K562 (cell line): ENCODE measurements around the gene IFRD1. TPM values are rescaled to one million over a fixed set of nuclear protein-coding genes. Genes with fewer than 3 reads are reported as not detected.

Source experiments
- BACH1 ChIP-seq: fragments of 200-800 bp; sonication (Bioruptor generic); IDR thresholded peaks from 2 replicates; pipeline ENCODE4 v1.6.1; 2016; ENCODE audit warnings: missing genetic modification characterization, missing compliant biosample characterization
- BCL6 ChIP-seq: fragments of 250-450 bp; sonication (Bioruptor Pico); IDR thresholded peaks from 2 replicates; pipeline ENCODE4 v1.4.0; 2020
- BMI1 ChIP-seq: fragments of 150-350 bp; IDR thresholded peaks from 2 replicates; pipeline ENCODE4 v1.6.1; 2014; ENCODE audit warnings: low read length
- CBX1 ChIP-seq: sonication (generic); IDR thresholded peaks from 2 replicates; pipeline ENCODE4 v1.6.1; 2016; ENCODE audit warnings: antibody characterized with exemption, low read depth, mild to moderate bottlenecking
- KAT2B ChIP-seq: IDR thresholded peaks from one replicate; pipeline ENCODE4 v1.6.1; 2012; ENCODE audit warnings: low read depth, mild to moderate bottlenecking, control low read depth, inconsistent platforms, low read length, moderate library complexity
- KLF16 ChIP-seq: IDR thresholded peaks from 2 replicates; pipeline ENCODE4 v1.6.1; 2016; ENCODE audit warnings: antibody characterized with exemption
- LCOR ChIP-seq: sonication (generic); formaldehyde crosslinking; IDR thresholded peaks from 2 replicates; pipeline ENCODE4 v1.8.0; 2022; ENCODE audit warnings: mild to moderate bottlenecking, missing genetic modification reagents
- MYBL2 ChIP-seq, 2 experiments: fragments of 450-650 bp in 1 of 2; sonication (generic) in 1 of 2; formaldehyde crosslinking in 1 of 2; IDR thresholded peaks; 2 replicates each; pipeline versions ENCODE4 v1.6.1 to v1.8.1; 2017 to 2022; ENCODE audit warnings: borderline replicate concordance in 1 of 2, inconsistent platforms in 1 of 2, low read depth in 1 of 2, mild to moderate bottlenecking in 1 of 2, missing genetic modification reagents in 1 of 2, moderate library complexity in 1 of 2
- NCOA4 ChIP-seq: fragments of 450-650 bp; IDR thresholded peaks from 2 replicates; pipeline ENCODE4 v1.6.1; 2018; ENCODE audit warnings: mild to moderate bottlenecking; ENCODE audit not compliant: partially characterized antibody
- NCOA6 ChIP-seq: fragments of 450-650 bp; IDR thresholded peaks from 2 replicates; pipeline ENCODE4 v1.6.1; 2017; ENCODE audit warnings: mild to moderate bottlenecking
- OTX1 ChIP-seq: fragments of 450-650 bp; formaldehyde crosslinking; IDR thresholded peaks from 2 replicates; pipeline ENCODE4 v1.4.0; 2022; ENCODE audit warnings: mild to moderate bottlenecking
- PTTG1 ChIP-seq: fragments of 450-650 bp; IDR thresholded peaks from 2 replicates; pipeline ENCODE4 v1.6.1; 2016; ENCODE audit warnings: low read depth, mild to moderate bottlenecking, missing genetic modification characterization, missing compliant biosample characterization
- RCOR1 ChIP-seq, 2 experiments: IDR thresholded peaks; 2 replicates each; pipeline ENCODE4 v1.6.1; 2012; ENCODE audit warnings: low read depth in 2 of 2, low read length in 2 of 2, borderline replicate concordance in 1 of 2, improper control_type of control experiment in 1 of 2
- RNF2 ChIP-seq: sonication (generic); IDR thresholded peaks from 2 replicates; pipeline ENCODE4 v1.6.1; 2016
- TAL1 ChIP-seq: fragments of 450-650 bp; IDR thresholded peaks from 2 replicates; pipeline ENCODE4 v1.6.1; 2016; ENCODE audit warnings: mild to moderate bottlenecking
- ZFP30 ChIP-seq: fragments of 250-450 bp; sonication (Bioruptor Pico); IDR thresholded peaks from 2 replicates; pipeline ENCODE4 v1.8.0; 2022; ENCODE audit warnings: moderate library complexity, mild to moderate bottlenecking, inconsistent platforms, borderline replicate concordance
- ZKSCAN8 ChIP-seq: fragments of 200-800 bp; sonication (Bioruptor generic); IDR thresholded peaks from 2 replicates; pipeline ENCODE4 v1.6.1; 2016; ENCODE audit warnings: missing genetic modification characterization, missing compliant biosample characterization
- polyA plus RNA-seq, 8 experiments: library from polyadenylated mRNA; depleted of rRNA in 4 of 8; stranded (reverse) in 5 of 8; unstranded in 3 of 8; fragments of >200 nt; fragmentation: Nextera tagmentation in 2 of 8; fragmentation: Illumina TruSeq in 1 of 8; extraction: Ambion mirVana in 2 of 8; extraction: Trizol in 1 of 8; gene quantifications; 2 replicates each; pipeline versions ENCODE4 v1.2.1 to v1.2.3, GENCODE V29; 2011 to 2014; ENCODE audit warnings: inconsistent platforms in 1 of 8, missing spikeins in 1 of 8
- total RNA-seq, 7 experiments: library from RNA; depleted of rRNA in 6 of 7; stranded (reverse); fragments of >200 nt in 6 of 7; fragmentation: Illumina TruSeq in 2 of 7; extraction: Trizol in 2 of 7; gene quantifications; 2 replicates each; pipeline versions ENCODE4 v1.2.1 to v1.2.3, GENCODE V29; 2011 to 2021; ENCODE audit warnings: low replicate concordance in 1 of 7
- TF ChIP-seq, protein P1 (sequence below): sonication (generic); formaldehyde crosslinking; IDR thresholded peaks from 2 replicates; pipeline ENCODE4 v1.8.1; 2022; ENCODE audit warnings: missing genetic modification reagents
- TF ChIP-seq, protein P2 (sequence below): fragments of 450-650 bp; formaldehyde crosslinking; IDR thresholded peaks from 2 replicates; pipeline ENCODE4 v1.4.0; 2020; ENCODE audit warnings: mild to moderate bottlenecking
- TF ChIP-seq, protein P3 (sequence below): fragments of 450-650 bp; IDR thresholded peaks from 2 replicates; pipeline ENCODE4 v1.6.1; 2017; ENCODE audit warnings: antibody characterized with exemption, mild to moderate bottlenecking
- TF ChIP-seq, protein P4 (sequence below): fragments of 450-650 bp; IDR thresholded peaks from 2 replicates; pipeline ENCODE4 v1.6.1; 2016; ENCODE audit warnings: low read depth, mild to moderate bottlenecking, moderate library complexity

The IFRD1 gene
- total and polyA plus RNA-seq, 9 of the 15 experiments (the other 6 are each of a cell fraction or from before 2014, with no cell fraction given): 27.6 to 81.8 (median 68.1) TPM

DNA sequence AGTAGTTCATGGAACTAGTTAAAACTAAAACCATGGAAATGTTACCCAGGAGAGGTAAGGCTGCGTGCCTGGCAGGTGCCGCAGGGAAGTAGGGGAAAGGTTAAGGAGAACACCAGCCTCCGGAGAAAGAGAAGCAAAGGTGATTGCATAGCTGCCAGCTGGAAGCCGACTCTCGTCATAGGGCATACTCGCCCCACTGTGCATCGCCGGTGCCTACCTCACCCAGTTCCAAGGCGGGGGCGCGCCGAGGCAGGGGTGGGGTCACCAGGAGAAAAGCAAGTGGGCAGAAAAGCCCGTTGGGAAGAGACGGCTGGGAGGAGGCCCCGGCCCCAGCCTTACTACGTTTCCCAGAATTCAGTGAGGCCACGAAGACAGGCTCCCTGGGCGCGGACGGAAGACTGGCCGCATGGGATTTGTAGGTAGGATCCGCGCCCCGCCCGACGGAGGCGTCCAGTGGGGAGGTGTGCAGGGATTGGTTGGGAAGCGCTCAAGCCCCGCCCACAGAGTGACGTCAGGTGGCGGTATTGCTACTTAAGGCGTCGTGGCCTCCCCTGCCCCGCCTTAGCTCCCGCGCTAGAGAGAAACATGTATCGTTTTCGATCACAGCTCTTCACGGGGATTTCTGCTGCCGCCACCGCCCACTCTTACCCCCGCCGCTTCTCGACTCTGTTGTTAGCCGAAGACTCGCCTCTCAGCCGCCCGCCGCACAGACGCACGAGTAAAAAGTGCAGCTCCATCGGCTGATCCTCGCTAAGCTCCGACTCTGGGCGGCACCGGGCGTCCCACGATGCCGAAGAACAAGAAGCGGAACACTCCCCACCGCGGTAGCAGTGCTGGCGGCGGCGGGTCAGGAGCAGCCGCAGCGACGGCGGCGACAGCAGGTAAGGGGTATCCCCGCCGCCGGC, at the start of gene IFRD1 (continued):
- TF ChIP-seq OTX1 (CRISPR knock-in tag) (peak; percentile 86), BCL6 (CRISPR knock-in tag) (no peak), KAT2B (no peak), KLF16 (no peak), TAL1 (no peak), NCOA4 (no peak), ZKSCAN8 (CRISPR knock-in tag) (no peak), CBX1 (peak; percentile 89), PTTG1 (no peak), RNF2 (no peak; the same call in 1 of the 2 replicates), ZFP30 (no peak), RCOR1 (IDR thresholded peaks at IDR 0.05; ENCODE audit: borderline replicate concordance in 1 of 2, low read depth in 2 of 2, low read length in 2 of 2) (no peak; a peak in 1 of 4 replicates), LCOR (CRISPR knock-in tag) (peak; percentile 62), NCOA6 (no peak), MYBL2 (IDR thresholded peaks at IDR 0.05; ENCODE audit: low read depth) (no peak), MYBL2 (CRISPR knock-in tag; IDR thresholded peaks at IDR 0.05; ENCODE audit: borderline replicate concordance) (no peak), BACH1 (tag) (no peak), BMI1 (no peak)
- TF ChIP-seq, protein P1, sequence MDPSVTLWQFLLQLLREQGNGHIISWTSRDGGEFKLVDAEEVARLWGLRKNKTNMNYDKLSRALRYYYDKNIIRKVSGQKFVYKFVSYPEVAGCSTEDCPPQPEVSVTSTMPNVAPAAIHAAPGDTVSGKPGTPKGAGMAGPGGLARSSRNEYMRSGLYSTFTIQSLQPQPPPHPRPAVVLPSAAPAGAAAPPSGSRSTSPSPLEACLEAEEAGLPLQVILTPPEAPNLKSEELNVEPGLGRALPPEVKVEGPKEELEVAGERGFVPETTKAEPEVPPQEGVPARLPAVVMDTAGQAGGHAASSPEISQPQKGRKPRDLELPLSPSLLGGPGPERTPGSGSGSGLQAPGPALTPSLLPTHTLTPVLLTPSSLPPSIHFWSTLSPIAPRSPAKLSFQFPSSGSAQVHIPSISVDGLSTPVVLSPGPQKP: no peak
- TF ChIP-seq, protein P2, sequence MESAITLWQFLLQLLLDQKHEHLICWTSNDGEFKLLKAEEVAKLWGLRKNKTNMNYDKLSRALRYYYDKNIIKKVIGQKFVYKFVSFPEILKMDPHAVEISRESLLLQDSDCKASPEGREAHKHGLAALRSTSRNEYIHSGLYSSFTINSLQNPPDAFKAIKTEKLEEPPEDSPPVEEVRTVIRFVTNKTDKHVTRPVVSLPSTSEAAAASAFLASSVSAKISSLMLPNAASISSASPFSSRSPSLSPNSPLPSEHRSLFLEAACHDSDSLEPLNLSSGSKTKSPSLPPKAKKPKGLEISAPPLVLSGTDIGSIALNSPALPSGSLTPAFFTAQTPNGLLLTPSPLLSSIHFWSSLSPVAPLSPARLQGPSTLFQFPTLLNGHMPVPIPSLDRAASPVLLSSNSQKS (CRISPR knock-in tag): 0 out of 2 replicates have a peak, but pooled peaks have one; percentile 59
- TF ChIP-seq, protein P3, sequence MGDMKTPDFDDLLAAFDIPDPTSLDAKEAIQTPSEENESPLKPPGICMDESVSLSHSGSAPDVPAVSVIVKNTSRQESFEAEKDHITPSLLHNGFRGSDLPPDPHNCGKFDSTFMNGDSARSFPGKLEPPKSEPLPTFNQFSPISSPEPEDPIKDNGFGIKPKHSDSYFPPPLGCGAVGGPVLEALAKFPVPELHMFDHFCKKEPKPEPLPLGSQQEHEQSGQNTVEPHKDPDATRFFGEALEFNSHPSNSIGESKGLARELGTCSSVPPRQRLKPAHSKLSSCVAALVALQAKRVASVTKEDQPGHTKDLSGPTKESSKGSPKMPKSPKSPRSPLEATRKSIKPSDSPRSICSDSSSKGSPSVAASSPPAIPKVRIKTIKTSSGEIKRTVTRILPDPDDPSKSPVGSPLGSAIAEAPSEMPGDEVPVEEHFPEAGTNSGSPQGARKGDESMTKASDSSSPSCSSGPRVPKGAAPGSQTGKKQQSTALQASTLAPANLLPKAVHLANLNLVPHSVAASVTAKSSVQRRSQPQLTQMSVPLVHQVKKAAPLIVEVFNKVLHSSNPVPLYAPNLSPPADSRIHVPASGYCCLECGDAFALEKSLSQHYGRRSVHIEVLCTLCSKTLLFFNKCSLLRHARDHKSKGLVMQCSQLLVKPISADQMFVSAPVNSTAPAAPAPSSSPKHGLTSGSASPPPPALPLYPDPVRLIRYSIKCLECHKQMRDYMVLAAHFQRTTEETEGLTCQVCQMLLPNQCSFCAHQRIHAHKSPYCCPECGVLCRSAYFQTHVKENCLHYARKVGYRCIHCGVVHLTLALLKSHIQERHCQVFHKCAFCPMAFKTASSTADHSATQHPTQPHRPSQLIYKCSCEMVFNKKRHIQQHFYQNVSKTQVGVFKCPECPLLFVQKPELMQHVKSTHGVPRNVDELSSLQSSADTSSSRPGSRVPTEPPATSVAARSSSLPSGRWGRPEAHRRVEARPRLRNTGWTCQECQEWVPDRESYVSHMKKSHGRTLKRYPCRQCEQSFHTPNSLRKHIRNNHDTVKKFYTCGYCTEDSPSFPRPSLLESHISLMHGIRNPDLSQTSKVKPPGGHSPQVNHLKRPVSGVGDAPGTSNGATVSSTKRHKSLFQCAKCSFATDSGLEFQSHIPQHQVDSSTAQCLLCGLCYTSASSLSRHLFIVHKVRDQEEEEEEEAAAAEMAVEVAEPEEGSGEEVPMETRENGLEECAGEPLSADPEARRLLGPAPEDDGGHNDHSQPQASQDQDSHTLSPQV: peak; percentile 5; the same call in 1 of the 2 replicates
- TF ChIP-seq, protein P4, sequence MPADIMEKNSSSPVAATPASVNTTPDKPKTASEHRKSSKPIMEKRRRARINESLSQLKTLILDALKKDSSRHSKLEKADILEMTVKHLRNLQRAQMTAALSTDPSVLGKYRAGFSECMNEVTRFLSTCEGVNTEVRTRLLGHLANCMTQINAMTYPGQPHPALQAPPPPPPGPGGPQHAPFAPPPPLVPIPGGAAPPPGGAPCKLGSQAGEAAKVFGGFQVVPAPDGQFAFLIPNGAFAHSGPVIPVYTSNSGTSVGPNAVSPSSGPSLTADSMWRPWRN: no peak
